HG03439 (cell line): ENCODE results near the gene ANKRD26.
A peak's percentile ranks its signal among the peaks of the same experiment; 100 is the strongest.

Experiments
- ATAC-seq: cut with Tn5 transposase; IDR thresholded peaks from one replicate; pipeline ENCODE4 v1.9.1; 2021; ENCODE audit warnings: mild to moderate bottlenecking, moderate library complexity; ENCODE audit not compliant: unreplicated experiment

Gene ANKRD26

GRCh38 chr10:27022048-27022447 lies 78.2 kb downstream of the ANKRD26 start:
- no peak for ATAC-seq

- ATAC-seq = no peak
Measured at GRCh38 chr10:27020243-27020642, 80.1 kb downstream of the ANKRD26 start.

GRCh38 chr10:27019827-27020226 lies 80.5 kb downstream of the ANKRD26 start:
- ATAC-seq = no peak

GRCh38 chr10:26997610-26998009 lies 102.7 kb downstream of the ANKRD26 start:
- ATAC-seq = no peak

GRCh38 chr10:26994743-26995142 lies 105.6 kb downstream of the ANKRD26 start:
- no peak for ATAC-seq

- no peak for ATAC-seq
Measured at GRCh38 chr10:26987851-26988250, 112.4 kb downstream of the ANKRD26 start.

GRCh38 chr10:26983156-26983555 lies 117.1 kb downstream of the ANKRD26 start:
- no peak for ATAC-seq

GRCh38 chr10:26982058-26982457 lies 118.2 kb downstream of the ANKRD26 start:
- no peak for ATAC-seq

- no peak for ATAC-seq
Measured at GRCh38 chr10:26981232-26981824, 119.0 kb downstream of the ANKRD26 start.

GRCh38 chr10:26978519-26978918 lies 121.8 kb downstream of the ANKRD26 start:
- ATAC-seq = no peak

- no peak for ATAC-seq
Measured at GRCh38 chr10:26977635-26978034, 122.7 kb downstream of the ANKRD26 start.

- no peak for ATAC-seq
Measured at GRCh38 chr10:26970667-26971066, 129.6 kb downstream of the ANKRD26 start.

- peak; percentile 87 for ATAC-seq
Measured at GRCh38 chr10:26969145-26969926, 131.0 kb downstream of the ANKRD26 start.

- no peak for ATAC-seq
Measured at GRCh38 chr10:26962835-26963234, 137.5 kb downstream of the ANKRD26 start.

- ATAC-seq = no peak
Measured at GRCh38 chr10:26960308-26960707, 140.0 kb downstream of the ANKRD26 start.

GRCh38 chr10:26959841-26960240 lies 140.5 kb downstream of the ANKRD26 start:
- no peak for ATAC-seq
